GM18873 (cell line): ENCODE data around the gene ECEL1.

Source experiments
- ATAC-seq: cut with Tn5 transposase; IDR thresholded peaks from one replicate; pipeline ENCODE4 v1.9.1; 2021; ENCODE audit warnings: mild to moderate bottlenecking, moderate library complexity, moderate number of reproducible peaks; ENCODE audit not compliant: unreplicated experiment, low FRiP score

The ECEL1 gene

DNA sequence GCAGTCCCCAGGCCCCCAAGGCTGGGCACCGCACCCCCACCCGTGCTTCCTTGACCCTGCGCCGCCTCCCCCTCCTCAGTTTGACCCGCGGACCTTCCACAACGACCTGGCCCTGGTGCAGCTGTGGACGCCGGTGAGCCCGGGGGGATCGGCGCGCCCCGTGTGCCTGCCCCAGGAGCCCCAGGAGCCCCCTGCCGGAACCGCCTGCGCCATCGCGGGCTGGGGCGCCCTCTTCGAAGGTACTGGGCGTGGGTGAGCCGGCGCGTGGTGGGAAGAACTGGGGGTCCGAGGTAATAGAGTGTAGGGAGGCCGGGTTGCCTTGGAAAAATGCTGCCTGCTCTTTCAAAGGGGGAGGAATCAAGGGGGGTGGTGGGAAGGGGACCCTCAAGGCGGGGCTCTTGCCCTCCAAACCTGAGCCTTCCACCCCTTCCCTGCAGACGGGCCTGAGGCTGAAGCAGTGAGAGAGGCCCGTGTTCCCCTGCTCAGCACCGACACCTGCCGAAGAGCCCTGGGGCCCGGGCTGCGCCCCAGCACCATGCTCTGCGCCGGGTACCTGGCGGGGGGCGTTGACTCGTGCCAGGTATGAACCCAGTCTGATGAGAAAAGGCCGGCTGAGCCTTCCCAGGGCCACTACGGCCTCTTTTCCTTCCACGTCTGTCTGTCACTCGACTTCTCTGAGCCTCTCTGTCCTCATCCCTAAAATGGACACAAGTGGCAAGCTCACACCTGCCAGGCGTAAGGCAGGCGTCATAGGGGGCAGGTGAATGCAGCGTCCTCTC lies 35.2 kb upstream of the ECEL1 start:
- ATAC-seq: no peak

DNA sequence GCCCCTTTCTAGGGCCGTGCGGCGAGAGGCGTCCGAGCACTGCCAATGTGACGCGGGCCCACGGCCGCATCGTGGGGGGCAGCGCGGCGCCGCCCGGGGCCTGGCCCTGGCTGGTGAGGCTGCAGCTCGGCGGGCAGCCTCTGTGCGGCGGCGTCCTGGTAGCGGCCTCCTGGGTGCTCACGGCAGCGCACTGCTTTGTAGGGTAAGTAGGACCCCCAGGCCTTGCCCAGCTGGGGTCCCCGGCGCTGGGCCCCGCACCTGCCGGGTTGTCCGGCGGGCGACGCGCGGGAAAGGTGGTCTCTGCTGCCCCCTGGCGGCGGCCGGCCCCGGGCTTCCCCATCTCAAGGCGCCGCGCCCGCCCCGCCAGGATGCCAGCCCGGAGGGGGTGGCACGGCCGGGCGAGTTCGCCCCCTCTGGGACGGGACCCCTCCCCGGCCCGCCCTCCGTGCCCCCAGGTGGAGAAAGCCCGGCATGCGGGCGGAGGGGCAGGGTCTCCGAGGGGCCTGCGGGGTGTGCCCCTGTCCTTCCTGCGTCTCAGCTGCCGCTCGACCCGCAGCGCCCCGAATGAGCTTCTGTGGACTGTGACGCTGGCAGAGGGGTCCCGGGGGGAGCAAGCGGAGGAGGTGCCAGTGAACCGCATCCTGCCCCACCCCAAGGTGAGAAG lies 34.5 kb upstream of the ECEL1 start:
- ATAC-seq: no peak

DNA sequence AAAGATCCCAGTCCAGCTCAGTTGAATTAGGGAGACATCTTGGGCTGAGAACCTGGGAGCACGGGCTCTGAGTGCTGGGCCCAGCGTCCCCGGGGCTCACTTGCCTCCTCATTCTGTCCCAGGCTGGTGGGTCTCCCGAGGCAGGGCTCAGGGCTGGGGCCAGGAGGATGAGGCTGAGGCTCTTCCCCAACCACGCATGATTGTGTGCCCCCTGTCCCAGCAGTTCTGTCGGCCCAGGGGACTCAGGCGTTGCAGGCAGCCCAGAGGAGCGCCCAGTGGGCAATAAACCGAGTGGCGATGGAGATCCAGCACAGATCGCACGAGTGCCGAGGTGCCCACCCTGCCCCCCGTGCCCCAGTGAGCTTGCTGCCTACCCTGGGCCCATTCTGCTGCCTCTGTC lies 33.5 kb upstream of the ECEL1 start:
- ATAC-seq: no peak

DNA sequence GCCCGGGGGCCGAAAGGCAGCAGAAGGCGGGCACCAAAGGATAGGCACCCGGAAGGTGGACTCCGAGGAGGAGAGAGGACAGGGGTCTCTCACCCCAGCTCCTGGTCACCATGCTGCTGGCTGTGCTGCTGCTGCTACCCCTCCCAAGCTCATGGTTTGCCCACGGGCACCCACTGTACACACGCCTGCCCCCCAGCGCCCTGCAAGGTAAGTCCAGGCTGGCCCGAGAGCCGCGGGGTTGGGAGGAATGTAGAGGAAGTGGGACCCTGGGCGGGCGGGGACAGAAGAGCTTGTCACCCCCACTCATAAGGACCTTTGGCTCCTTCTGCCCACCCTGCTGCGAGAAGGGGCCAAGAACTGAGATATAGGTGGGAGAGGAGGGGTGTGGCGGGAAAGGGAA lies 32.9 kb upstream of the ECEL1 start:
- ATAC-seq: no peak

DNA sequence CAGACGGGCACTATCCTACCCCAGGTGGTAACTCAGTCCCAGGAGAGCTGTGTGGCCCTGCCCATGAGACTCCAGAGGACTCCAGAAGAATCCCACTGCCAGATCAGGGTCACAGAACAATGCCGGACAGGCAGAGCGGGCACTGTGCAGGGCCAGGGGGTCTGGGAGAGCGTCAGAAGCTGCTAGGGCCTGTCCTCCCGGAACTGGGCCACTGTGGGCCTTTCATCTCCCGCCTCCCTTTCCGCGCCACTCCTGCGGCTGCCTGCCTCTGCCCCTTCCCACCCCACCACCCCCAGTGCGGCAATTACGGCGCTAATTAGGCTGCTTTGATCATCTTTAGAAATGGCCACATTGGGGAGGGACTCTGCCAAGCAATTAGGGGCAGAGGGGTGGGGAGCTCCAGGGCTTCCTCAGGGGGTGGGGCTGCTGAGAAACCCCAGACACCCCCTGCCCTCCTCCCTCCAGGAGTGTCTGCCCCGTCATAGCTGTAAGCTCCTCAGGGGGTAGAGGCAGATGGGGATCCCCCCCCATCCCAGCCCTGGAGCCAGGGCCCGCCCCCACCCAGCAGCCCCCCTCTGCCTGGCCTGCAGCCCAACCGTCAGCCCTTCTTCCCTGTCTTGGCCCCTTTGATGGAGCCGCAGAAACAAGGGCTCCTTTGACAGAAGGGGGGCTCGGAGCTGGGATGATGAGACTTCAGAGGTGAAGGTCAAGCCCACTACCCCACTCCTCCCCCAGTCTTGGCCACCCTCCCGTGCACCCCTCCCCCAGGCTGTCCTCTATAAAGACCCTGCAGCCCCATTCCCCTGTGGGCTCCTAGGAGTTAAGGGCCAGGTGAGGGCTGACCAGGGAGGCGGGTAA lies 32.2 kb upstream of the ECEL1 start, which contains the start of gene PRSS56:
PRSS56 (plus strand) TSS at position 808 of the 858 bp plus-strand sequence. CDS start 211 bp downstream, outside the sequence.
- ATAC-seq: no peak

DNA sequence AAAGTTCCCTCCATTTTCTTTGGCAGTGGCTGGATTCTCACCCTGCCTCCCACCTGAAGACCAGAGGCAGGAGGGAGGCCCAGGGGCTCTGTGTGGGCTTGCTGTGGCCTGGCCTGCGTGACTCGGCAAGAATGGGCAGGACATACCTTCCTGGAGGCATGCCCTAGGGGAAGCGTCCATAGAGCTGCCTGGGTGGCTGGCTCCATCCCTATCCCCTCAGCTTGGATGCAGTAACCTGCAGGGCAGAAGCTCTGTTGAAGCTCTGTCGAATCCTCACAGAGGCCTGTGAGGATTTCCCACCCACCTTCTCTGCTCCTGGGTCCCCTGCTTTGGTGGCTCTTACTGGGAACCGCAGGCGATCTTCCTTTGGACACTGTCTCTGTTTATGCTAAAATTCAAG lies 31.2 kb upstream of the ECEL1 start:
- no peak for ATAC-seq

DNA sequence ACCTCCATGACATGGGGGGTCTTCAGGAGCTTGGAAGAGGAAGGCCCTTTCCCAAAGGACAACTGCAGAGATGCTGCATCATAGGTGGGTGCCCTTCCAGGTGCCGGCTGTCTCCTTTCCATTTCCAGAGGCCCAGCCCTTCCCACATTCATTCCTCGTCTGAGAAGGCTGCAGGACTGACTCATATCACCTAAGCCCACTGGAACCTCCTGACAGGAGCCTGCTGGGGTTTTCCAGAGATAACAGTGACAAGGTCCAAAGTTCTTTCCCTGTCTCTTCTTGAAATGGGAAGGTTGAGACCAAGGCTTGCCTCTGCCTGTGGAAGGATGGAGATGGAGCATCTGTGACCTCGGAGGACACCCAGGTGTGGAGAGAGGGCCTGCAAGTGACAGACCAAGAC lies 28.9 kb upstream of the ECEL1 start:
- ATAC-seq: no peak

DNA sequence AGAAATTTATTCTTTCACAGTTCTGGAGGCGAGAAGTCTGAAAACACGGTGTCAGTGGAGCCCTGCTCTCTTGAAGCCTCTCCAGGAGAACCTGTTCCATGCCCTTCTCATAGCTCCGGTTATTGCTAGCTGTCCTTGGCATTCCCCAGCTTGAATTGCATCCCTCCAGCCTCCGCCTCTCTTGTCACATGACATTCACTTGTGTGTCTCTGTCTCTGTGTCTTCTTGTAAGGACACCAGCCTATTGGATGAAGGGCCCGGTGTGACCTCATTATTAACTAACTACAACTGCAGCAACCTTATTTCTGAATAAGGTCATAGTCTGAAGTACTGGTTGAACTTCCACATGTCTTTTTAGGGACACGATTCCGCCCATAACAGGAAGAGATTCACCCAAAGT lies 28.0 kb upstream of the ECEL1 start:
- no peak for ATAC-seq

DNA sequence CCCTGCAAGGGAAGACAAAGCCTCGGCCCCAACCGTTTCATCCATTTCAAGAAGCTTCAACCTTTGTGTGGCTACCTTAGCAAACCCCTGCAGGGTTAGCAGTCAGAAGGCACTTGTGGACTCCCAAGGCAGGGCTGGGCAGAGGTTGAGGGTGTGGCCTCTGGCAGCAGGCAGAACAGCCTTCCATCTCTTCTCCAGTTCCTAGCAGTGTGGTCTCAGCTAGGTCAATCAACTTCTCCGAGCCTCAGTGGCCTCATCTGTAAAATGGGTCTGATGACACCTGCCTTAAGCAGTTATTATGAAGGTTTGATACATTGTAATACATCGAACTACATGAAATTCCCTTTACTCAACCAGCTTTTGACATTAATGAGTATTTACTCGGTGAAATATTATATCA lies 25.7 kb upstream of the ECEL1 start:
- no peak for ATAC-seq

DNA sequence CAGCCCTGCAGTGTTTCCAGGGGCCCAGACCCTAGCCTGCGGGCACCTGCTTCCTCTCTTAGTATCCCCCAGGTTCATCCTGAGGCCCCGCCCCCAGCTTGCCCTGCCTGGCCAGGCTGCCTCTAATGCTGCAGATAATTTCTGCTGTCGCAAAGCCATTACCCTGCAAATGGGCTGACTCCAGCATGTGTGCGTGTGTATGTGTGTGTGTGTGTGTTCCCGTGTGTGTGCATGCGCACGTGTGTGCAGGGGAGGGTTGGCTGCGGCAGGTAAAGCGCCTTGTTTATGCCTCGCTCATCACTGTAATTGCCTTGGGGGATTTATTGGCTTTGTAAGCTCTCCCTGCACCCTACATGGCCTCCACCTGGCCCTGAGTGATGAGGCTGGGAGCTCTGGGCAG lies 25.0 kb upstream of the ECEL1 start:
- no peak for ATAC-seq

DNA sequence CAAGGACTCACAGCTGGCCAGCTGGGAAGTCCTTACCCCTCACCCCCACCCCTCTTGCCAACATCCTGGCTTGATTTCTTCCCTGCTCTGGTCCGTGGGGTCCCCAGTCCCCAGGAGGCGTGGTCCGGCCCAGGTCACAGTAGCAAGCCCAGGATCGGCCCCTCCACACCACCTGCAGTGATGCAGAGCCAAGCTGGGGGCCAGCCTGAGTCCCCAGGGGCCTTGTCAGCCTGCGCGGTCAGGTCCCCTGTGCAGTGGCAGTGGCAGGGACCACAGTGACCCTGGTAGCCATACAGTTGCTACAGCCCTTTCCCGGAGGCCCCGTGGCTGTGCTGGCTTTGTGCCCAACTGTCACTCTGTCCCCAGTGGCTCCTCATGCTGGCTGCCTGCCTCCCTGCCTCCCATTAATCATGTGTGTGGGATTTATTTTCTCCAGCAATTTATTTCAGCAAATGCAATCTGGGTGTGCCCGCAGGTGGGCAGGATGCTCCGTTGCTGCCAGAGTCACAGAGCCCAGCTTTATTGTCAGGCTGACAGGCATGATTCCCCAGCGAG lies 23.8 kb upstream of the ECEL1 start:
- no peak for ATAC-seq

DNA sequence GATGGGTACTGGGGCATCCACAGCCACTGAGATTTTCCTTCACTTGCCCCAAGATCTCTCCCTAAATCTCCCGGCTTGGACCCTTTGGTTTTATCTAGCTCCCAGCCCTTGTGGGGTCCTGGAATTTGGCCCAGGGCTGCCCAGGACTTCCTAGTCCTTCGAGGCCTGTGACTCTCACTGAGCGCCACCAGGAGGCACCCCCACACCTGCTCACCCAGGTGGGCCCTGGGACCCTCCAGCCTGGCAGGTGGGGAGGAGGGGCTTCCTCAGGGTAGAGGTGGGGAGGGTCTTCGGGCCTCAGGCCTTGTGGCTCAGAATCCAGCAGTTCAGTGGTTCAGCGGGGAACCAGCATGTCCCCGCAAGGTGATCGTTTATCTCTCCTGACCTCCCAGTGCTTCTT lies 20.6 kb upstream of the ECEL1 start:
- no peak for ATAC-seq

DNA sequence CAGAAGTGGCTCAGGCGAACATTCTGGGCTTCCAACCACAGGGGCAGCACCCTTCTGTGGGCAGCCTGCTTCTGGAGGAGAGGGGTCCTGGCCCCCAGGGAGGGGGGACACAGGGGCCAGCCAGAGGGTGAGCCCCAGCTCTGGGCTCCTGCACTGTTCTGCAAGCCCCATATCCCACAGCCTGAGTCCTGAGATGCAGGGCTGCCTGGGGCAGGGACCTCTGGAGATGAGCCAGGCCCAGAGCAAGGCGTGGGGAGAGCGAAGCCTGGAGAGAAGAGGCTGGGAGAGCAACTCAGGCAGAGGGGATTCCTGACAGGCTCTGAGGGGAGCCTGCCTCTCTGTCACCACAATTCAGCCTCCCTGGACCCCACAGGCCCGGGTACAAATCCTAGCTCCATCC lies 19.1 kb upstream of the ECEL1 start:
- no peak for ATAC-seq

DNA sequence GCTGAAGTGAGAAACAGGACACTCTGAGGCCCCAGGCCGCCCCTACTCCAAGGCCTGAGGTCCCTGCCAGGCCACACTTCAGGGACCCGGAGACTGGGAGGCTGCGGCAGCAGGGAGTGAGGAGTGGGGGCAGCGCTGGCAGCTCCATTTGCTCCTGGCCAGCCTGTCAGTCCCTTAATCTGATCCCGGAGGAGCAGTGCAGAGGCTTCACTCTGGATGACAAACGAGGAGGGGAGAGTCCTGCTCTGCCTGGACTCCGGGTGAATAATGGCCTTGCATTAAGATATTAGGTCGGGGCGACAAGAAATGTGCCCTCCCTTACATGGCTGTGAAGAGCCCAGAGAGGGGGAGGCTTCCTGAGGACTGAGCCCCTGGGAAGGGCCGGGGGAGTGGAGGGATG lies 18.2 kb upstream of the ECEL1 start:
- no peak for ATAC-seq

DNA sequence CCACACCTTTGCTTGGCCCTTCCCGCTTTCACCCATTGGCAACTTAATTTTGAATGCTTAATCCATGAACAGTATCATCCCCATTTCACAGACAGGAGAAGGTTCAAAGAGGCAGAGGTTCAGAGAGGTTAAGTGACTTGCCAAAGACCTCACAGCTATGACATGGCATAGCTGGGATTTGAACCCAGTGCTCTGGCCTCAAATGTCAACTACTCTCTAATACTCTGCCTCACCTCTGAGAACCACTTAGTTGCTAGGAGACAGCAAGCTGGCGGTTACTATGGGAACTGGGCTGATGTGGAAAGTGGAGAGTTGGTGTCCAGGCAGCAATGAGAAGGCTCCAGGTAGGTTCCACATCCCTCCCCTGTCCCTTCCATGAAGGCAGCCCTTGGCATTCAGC lies 16.8 kb upstream of the ECEL1 start:
- no peak for ATAC-seq

DNA sequence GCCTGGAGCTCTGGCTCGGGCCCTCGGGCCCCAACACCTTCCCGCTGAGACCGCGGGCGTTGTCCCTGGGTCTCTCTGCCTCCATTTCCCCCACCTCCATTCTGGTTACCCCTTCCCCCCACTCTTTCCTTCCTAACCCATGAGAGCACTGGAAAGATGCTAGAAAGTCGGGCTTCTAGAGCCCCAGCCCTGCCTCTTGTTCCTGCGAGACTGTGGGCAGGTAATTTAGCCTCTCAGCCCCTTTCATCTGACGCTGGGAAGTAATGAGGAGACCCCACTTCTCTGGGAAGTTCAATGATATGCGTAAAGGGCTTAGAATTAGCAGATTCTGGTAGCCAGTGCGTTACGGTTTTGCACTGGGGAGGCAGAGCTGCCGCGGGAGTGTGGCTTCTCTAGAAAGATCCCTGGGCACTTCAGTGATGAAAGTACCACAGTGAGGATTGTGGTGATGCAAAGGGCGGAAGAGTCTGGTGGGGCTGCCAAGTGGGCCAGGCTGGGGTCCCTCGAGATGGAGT lies 16.2 kb upstream of the ECEL1 start:
- ATAC-seq: no peak

DNA sequence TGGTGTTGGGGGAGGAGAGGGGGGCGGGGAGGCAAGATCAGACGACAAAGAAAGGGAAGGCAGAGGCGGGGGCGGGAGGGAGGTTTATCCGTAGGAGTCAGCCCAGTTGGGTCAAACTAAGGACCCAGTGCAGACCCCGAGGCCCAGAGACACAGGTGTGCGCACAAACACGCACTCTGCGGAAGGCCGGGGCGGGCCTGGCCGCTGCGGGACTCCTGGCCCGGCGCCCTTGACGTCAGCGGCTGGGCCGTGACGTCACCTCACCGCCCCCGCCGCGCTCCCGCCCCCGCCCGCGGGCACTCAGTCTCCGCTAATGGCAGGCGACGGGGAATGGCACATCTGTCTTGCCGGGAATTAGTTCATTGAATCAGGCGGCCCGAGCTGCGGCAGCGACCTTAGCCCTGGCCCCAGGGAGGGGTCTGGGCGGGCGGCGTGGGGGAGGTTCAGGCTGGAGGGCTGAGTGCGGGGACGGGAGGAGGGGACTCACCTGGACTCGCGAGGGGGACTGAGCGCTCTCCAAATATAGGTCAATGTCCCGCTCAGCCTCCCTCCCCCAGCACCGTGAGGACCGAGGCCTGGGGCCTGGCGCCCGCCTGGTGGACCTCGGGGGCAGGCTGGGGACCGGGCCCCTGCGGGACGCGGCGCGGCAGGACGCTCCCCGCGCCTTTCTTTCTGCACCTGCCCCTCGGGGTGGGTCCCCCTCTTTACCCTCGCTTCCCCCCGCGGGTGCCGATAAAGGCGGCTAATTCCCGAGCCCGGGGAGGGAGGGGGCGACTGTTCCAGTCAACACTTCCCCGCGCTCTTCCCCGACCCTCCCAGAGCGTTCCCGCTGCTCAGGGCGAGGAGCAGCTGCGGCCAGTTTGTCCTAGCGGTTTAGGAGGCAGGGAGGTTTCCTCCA lies 15.5 kb upstream of the ECEL1 start:
- no peak for ATAC-seq

DNA sequence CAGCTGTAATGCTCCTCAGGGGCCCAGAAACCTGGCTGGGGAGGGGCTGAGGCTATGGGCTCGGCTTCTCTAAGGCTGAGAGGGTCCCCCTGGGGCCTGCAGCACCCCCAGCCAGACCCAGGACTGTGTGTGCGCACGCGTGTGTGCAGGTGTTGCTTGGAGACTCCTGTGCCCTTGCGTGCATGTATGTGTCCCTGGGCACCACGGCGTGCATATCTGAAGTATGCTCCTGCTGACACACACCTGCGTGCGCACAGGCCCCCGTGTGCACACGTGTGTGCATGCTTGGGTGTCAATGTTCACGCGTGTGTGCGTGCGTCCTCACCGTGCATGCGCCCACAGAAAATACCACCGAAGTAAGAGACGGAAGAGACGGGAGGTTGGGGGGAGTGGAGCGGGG lies 14.9 kb upstream of the ECEL1 start:
- no peak for ATAC-seq

DNA sequence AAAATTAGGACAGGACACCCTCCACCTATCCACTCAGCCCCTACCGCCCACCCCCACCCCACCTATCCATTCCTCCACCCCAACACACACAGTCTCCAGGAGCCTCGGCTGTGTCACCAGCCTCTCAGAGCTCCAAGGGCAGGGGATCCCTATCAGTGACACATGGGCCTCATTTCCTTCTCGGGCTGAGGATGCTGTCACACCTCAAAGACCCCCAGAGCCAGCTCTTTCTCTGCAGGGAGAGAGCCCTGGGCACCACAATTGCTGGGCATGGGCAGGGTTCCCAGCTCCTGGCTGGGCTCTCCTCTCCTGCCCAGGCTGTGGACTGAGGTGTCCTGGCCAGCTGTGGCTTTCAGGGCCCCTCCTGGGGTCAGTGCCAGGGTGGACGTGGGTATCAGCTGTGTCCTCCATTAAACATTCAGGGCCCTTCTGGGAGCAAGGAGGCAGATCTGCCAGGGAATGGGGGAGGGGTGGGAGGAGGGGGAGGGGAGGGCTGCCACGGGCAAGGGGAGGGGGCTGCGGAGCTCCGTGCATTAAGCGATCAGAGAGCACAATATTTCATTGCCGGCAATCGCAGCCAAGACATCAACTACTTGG lies 14.3 kb upstream of the ECEL1 start:
- ATAC-seq: no peak
